ENCODE data around the gene STK10.

The STK10 gene

DNA sequence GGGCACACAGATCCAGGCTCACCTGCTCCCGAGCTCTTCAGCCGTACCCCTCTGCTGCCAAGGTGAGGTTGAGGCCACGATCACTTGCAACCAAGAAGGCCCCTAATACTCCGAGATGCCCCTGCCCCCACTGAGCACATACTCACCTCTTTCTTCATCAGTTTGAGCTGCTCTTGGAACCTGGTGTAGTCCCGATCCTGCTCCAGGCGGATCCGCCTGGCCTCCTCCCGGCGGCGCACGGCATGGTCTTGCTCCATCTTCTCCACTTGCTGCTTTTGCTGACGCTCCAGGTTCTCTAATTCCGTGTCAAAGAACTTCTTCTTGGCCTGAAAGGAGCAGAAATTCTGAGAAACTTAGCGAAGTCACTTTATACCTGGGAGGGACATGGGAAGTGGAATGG, 105.8 kb downstream of the STK10 start:
- no peak for DNase-seq

DNA sequence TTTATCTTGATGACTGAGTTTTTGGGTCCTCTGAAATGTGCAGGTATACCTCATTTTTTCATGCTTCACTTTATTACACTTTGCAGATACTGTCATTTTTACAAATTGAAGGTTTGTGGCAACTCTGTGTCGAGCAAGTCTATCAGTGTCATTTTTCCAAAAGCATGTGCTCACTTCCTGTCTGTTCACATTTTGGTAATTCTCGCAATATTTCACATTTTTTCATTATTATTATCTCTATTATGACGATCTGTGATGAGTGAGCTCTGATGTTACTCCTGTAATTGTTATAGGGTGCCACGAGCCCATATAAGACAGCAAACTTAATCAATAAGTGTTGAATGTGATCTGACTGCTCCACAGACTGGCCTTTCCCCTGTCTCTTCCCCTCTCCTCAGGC, 108.1 kb downstream of the STK10 start:
- DNase-seq = no peak

DNA sequence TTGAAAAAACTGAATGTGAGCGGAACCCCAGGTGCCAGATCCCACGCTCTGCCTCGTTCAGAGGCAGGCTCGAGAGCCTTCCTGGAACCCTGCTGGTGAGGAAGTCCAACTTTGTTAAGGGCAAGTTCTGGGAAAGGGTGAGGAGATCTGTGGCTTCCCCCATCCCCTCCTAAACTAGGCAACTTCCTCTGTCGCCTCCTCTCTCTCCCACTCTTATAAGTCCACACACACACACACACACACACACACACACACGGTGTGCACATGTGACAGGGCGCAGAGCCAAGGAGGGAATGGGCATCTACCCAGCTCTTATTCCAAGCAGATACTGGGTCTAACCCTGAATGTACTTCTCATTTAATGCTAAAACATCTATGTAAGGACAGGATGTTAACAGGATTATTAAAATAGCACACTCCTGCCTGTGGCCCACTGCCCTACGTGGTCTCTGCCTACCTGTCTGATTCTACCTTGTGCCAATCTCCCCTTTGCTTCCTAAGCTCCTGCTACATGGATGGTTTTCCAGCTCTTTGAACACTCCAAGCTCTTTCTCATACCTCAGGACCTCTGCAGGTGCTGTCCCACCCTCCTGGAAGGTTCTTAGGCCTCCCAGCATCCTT, 109.2 kb downstream of the STK10 start:
- no peak for DNase-seq

DNA sequence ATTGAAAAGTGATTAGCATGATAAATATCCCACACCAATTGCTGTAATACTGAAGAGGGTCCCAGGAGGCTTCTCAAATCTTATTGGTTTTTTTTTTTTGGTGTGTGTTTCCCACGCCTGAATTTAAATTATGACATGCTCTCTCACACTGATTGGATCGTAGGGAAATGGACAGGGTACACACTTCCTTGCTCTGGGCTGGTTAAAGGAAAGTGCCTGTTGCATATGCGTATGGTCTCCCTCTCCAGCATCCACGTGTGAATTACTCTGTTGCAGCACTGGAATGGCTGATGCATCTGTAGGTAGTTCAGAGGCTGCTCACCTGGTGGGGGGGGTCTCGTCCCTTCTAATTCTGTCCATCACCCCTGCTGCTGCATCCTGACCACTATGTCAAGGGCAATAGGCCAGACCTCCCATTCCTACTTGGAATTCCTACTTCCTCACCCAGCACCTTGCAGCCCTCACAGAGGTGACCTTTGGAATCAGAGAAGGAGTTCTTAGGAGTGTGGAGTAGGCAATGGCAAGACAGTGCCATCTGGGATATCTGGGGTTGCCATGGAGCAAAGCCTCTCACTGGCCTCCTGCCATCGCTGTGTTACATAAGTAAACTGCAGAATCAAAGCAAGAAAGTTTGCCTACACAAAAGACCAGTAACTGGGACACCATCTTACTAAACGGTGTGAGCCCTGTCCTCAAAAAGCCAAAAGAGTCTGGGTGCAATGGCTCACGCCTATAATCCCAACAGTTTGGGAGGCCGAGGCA, 110.2 kb downstream of the STK10 start:
- no peak for DNase-seq

DNA sequence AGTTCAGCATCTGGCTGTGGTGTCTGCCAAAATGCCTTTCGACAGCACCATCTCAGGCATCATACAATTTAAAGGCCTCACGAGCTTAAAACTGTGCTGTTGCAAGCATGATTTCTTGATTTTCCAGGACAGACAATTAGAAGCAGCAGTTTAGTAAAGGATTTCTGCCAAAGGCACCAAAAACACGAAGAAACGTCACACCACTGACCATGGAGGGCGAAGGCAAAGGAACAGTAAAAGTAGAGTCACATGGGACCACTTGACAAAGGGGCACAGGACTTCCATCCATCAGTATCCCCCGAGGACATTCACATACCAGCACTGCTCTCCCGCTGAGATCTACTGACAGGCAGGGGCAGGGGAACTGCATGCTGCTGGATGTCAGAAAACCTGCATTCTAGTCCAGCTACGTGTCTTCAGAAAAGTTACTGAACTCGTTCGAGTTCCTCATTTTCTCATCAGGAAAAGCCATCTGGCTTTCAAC, 111.2 kb downstream of the STK10 start:
- DNase-seq = no peak

DNA sequence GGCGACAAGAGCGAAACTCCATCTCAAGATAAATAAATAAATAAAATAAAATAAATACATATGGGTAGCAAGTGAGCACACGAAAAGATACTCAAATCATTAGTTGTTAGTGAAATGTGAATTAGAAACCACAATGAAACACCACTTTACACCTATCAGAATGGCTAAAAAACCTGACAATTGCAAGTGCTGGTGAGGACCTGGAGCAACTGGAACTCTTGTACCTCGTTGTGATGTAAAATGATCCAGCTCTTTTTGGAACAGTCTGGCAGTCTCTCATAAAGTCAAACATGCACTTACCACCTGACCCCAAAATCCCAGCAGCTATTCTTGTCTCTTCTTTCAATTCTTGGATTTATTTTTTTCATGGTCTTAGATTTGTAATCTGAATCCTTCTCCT, 112.4 kb downstream of the STK10 start:
- DNase-seq = no peak

DNA sequence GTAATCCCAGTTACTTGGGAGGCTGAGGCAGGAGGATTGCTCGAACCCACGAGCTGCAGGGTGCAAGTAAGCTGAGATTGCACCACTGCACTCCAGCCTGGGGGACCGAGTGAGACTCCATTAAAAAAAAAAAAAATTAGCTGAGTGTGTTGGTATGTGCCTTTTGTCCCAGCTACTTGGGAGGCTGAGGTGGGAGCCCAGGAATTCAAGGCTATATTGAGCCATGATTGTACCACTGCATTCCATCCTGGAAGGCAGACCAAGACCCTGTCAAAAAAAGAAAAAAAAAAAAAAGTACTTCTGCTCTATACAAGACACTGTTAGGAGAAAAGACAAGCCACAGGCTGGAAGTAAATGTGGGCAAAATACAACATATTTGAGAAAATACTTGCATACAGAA, 113.1 kb downstream of the STK10 start:
- DNase-seq = no peak

DNA sequence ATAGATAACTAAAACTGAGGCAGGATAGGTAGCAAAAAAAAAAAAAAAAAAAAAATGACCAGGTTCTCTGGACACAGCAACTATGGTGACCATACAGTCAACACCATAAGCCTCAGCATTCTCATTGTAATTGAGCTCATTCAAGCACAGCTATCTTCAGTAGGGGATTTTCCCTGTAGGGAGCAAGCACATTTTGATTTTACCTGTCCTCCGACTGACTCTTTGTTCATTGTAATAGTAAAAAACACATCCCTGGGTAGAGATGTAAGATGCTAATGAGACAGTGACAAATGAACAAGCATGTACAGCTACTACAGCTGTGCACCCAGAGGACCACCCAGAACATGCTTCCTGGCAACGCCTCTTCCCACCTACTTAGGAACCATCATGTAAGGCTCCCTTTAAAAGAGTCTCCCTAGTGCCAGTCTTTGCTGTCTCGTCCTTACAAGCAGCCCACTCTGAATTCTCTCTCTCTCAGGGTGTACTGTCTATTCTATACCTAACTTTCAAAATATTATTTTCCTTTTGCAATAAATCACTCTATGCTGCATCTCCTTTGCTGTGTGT, 116.6 kb downstream of the STK10 start:
- no peak for DNase-seq

DNA sequence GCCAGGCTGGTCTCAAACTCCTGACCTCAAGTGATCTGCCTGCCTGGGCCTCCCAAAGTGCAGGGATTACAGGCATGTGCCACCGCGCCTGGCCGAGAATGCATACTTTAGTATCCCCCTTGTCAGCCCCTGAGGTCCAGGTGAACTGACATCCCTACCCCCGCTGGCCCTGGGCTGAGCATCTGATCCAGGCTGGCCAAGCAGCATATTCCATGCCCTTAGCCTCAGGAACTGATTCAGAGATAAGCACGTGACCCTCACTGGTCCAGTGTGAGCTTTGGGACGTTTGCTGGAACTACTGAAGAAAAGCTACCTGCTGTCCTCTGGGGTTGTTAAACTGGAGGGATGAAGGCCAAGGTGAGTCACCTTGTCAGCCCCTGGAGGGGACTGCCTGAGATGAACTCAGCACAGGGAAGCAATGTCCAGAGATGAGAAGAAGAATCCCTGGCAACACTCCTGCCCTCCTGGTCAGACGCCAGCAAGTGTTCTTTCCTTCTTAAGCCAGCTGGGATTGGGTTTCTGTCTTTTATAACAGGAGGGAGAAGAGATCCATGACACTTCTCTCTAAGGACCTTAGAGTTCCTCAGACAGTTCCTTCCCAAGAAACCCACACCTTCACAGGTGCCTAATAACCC, 122.5 kb downstream of the STK10 start:
- no peak for DNase-seq

DNA sequence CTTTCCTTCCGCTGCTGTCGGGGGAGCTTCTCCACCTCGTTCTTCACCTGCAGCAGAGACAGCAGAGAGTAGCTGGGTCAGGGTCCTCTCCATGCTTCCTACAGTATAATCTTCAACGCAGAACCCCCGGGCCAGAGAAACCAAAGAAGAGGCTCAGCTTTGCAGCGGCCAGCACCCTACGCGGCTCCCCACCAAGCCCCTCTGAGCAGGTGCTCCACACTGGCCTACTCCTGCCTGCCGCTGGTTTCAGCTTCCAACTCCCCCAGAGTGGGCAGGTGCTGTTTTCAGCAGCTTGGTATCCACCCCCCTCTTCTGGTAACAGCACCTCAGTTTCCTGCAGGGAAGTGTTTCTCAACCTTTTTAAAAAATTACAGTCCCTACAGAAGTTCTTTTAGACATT, 123.3 kb downstream of the STK10 start:
- DNase-seq = no peak

DNA sequence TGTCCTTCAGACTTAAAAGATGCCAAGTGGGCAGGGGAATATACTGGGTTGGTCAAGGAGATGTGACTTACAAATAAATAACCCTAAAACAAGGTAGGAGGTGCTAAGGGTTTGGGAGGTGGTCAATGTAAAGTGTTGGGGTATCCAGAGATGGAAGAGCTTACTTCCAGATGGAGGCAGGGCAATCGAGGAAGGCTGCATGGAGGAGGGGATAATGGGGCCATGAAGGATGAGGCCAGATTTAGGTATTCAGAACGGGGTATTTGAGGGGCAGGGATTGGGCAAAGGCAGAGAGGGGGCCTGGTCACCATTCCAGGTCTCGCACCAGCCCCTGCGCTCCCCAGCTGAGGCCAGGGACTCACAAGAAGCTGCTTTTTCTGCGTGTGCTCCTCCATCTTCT, 123.7 kb downstream of the STK10 start:
- no peak for DNase-seq

DNA sequence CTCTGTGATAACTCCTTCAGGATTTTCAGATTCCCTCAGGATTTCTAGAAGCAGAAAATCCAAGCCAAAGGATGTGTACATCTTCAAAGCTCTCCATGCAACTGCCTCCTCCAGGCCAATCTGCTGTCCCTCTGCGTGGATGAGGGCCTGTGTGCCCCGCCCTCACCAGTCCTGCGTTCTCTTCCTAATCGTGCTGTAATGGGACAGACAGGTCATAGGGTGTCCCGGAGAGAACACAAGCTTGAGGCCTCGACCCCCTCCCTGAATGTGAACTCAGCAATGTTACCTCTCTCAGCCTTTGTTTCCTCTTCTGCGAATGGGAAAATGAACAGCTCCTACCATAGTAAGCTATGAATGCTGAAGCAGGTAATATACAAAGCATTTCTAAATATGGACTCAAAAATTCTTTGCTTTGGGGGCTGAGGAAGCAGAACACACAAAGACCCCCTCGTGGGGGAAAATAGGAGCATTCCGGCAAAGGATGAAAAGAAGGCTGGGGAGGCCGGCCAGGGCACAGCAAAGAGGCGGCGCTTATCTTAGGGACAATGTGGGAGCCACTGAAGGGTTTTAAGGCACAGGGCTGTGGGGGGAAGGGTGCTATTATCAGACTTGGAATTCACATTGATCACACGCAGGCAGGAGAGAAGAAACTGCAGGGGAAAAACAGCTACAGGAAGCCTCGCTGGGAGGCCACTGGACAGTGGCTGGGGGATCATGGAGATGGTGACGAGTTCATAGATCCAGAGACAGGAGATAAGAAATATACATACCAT, 124.4 kb downstream of the STK10 start:
- DNase-seq = no peak

DNA sequence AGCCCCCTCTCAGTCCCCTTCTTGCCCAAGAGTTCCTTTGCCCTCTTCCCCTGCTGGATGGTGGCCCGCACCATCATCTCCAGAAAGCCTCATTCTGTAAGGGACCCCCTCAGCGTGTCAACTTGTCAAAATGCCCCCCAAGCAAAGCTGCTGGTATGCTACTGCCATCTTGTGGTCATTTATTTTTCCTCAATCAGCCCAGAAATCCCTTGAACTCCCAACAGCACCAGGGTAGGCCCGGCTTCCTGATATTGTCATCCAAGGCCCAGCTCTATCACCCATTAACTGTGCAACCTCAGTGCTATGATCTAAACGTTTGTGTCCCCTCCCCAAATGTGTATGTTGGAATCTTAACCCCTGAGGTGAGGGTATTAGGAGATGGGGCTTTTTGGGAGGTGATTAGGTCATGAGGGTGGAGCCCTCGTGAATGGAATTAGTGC, 128.3 kb downstream of the STK10 start:
- DNase-seq = no peak

DNA sequence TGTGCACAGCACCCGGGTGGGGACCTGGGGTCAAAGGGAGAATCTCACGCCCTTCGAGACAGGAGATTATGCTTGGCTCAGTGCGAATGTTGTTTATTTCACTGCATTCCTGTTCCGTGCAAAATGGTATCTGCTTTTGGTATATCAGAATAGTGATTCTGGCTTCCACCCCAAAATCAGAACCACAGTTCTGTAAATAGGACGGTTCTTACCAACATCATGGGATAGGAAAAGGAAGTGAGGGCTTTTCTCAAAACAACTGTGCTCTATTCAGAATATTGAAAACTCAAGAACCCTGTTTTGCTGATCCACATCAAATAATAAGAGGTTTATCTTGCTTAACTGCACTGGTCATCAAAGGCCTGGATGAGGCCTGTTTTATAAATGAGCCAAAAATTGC, 129.9 kb downstream of the STK10 start:
- no peak for DNase-seq

DNA sequence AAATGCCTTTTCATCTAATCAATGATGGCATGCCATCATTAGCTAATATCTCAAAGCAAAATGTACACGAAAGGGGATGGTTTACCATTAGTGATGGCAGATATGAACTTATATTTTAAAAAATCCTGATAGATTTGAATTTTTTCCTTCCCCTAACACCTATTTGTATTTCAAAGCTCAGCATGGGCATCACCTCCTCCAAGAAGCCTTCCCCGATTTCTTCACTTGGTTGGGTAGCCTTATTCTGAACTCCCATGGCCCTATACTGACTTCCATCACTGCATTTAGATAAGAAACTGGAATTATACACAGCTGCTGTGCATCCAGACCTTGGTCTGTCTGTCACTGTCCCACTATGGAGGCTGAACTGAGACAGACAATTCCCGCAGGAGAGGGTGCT, 132.0 kb downstream of the STK10 start:
- no peak for DNase-seq

DNA sequence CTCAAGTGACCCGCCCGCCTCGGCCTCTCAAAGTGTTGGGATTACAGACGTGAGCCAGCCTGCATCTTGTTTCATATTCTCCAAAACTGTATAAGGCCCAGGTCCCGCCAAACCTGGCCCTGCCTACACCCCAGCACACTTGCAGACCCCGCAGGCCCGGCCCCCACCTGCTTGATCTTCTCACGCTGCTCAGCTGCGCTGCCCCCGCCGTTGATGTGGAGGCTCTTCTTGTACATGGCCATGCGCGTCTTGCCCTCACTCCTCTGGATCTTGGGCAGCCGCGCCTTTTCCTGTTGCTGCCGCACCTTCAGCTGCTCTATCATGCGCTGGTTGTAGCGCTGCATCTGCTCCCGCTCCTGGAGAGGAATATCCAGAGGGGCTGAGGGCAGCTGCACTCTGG, 132.6 kb downstream of the STK10 start:
- no peak for DNase-seq

DNA sequence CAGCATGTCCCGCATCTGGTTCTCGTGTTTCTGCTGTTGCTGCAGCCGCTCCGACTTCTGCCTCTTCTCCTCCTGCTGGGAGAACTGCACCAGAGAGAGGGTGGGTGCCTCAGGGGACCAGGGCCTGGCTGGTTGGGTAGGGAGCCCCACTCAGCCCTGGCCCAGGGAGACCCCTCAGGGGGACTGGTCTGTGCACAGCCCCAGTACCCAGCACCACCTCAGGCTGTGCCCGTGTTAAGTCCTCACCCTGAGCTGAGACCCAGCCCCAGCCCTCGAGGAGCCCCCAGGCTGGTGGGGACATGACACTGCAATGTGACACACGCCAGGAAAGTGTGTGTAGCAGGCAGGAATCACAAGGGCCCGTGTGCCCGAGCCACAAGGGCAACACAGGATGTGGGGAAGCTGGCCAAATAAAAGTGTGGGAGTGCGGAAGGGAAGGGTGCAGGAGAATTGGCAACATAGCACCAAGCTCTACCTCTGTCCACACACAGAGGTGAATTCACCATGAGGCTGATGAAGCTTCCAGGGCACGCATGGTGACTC, 133.3 kb downstream of the STK10 start:
- DNase-seq = no peak

DNA sequence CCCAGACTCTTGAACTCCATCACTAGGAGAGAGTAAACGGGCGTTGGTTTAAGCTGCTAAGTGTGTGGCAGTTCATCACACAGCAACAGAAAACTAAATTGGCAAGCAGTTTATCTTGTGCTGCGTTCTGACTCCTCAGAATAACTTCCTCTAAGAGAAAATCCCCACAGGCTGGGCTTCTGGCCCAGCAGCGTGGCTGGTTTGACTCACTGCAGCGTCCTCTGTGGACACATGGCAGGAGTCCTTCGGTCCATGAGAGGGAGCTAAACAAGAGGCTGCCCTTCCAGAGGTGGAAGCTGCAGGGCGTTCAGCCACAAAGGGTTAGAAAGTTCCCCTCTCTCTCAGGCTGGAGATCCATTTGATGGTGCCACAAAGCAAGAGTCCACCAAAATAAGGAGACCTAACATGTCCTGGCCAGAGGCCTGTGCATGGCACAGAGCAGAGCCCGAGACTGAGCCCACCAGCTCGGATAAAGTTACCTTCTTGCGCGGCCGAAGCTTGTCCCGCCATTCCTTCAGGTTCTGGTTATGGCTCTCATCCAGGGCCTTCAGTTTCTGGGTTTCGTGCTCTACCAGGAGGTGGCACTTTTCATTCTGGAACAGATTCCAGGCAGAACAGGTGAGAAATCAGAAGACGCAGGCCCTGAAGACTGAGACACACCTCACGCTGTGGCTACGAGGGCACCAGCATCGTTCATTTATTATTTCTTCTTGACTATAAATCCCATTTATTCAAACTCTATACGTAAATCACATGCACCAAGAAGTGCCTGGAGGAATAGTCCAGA, 135.4 kb downstream of the STK10 start:
- no peak for DNase-seq

DNA sequence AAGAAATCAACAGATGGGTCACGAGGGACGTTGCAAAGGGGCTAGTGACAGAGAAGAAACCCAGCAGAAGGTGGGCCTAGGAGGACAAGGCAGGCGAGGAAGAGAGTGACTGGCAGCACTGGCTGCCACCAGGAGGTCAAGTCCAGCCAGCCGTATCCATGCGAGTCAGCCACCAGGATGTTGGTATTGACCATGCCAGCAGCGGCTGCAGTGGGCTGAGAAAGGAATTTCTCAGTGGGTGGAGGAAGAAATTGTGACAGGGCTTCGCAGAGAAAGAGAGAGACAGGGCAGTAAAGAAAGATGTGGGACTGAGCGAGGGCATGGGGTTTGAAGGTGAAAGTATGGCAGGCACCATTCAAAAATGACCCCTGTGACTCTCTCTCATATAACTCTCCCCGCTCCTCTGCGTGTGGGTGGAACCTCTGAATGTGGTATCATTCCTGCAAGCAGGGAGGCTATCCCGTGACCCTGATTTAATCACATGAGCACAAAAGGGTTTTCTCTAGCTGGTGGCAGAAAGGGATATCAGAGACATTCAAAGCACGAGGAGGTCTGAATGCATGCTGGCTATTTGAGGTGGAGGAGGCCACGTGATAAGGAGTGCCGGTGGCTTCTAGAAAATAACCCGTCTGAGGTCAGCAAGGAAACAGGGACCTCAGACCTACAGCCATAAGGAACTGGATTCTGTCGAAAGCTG, 136.2 kb downstream of the STK10 start:
- DNase-seq = no peak

DNA sequence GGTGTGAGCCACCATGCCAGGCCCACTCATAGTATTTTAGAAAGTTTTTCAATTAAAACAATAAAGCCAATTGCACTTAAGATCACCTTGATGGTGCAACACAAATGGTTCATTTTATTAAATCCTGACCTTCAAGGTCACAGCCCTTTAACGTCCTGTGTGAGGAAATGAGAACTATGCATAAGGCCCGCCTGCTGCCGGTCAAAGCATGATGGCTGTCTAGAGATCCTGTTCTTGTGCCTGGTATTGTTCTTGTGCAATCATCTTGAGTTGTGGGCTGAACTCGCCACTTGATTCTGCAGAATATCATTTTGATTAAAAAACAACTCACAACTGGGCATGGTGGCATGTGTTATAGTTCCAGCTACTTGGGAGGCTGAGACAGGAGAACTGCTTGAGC, 137.9 kb downstream of the STK10 start:
- no peak for DNase-seq

DNA sequence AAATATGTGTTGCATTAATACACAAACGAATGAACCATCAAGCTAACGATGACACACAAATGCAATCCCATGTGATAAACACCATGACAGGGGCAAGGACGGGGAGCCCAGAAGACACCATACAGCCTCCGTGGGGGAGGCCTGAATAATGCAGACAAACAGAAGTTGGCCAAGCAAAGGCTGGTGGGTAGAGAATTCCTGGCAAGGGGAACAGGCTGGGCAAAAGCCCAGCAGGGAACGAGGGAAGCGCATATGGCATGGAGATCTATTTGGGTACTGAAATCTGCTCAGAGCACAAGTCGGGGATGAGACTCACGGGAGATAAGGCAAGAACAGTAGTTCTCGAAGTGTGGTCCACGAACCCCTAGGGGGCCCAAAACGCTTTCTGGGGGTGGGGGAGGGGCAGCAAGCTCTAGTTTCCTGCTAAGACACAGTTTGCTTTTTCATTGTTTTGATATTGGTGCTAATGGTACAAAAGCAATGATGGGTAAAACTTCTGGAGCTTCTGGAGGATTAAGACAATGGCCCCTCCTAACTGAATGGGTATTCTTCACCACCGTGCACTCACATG, 138.7 kb downstream of the STK10 start:
- DNase-seq = no peak

All from activated gamma-delta T cell (primary cell).